DOHH2 (cell line): ENCODE measurements around the gene SLC6A9.

Source experiments
- H3F3A ChIP-seq: fragments of 200-600 bp; sonication (generic), shearing (Covaris generic); 2 replicates; pipeline ENCODE4 v1.6.0; 2016; ENCODE audit warnings: antibody characterized with exemption, mild to moderate bottlenecking; ENCODE audit not compliant: control insufficient read depth, insufficient read depth
- H3K27ac ChIP-seq: fragments of 200-600 bp; sonication (generic); 2 replicates; pipeline ENCODE4 v1.5.1; 2014; ENCODE audit warnings: low read depth, mild to moderate bottlenecking, low read length, moderate library complexity
- H3K27me3 ChIP-seq: fragments of 200-600 bp; sonication (generic); 2 replicates; pipeline ENCODE4 v1.6.1; 2014; ENCODE audit warnings: mild to moderate bottlenecking, low read length, mixed read lengths; ENCODE audit not compliant: control insufficient read depth
- H3K36me3 ChIP-seq: fragments of 200-600 bp; sonication (generic); 2 replicates; pipeline ENCODE4 v1.6.1; 2014; ENCODE audit warnings: mild to moderate bottlenecking, low read length, moderate library complexity, mixed read lengths; ENCODE audit not compliant: control insufficient read depth
- H3K4me1 ChIP-seq: fragments of 200-600 bp; sonication (generic); 2 replicates; pipeline ENCODE4 v1.6.1; 2014; ENCODE audit warnings: mild to moderate bottlenecking, low read length, mixed read lengths; ENCODE audit not compliant: control insufficient read depth
- H3K4me2 ChIP-seq: fragments of 200-600 bp; sonication (generic); 2 replicates; pipeline ENCODE4 v1.6.0; 2014; ENCODE audit warnings: mild to moderate bottlenecking, low read length, moderate library complexity
- H3K4me3 ChIP-seq: fragments of 200-600 bp; sonication (generic); 2 replicates; pipeline ENCODE4 v1.5.1; 2014; ENCODE audit warnings: mild to moderate bottlenecking, low read length, mixed read lengths
- H3K79me2 ChIP-seq: fragments of 200-600 bp; sonication (generic); 2 replicates; pipeline ENCODE4 v1.6.1; 2014; ENCODE audit warnings: mild to moderate bottlenecking, low read length, mixed read lengths; ENCODE audit not compliant: control insufficient read depth
- H3K9me2 ChIP-seq: fragments of 200-600 bp; sonication (generic); replicated peaks from 2 replicates; pipeline ENCODE4 v1.6.1; 2014; ENCODE audit warnings: mild to moderate bottlenecking, low read length, mixed read lengths; ENCODE audit not compliant: control insufficient read depth
- H3K9me3 ChIP-seq: fragments of 200-600 bp; sonication (generic); 2 replicates; pipeline ENCODE4 v1.6.1; 2014; ENCODE audit warnings: antibody characterized with exemption, low read length, mixed read lengths; ENCODE audit not compliant: control insufficient read depth, insufficient read depth
- H4K20me1 ChIP-seq: fragments of 200-600 bp; sonication (generic); 2 replicates; pipeline ENCODE4 v1.6.0; 2014; ENCODE audit warnings: low read depth, mild to moderate bottlenecking, antibody characterized with exemption, low read length, moderate library complexity; ENCODE audit not compliant: control insufficient read depth, insufficient read depth
- EZH2phosphoT487 ChIP-seq: fragments of 200-600 bp; sonication (generic); IDR thresholded peaks from 2 replicates; pipeline ENCODE4 v1.6.1; 2017; ENCODE audit warnings: borderline replicate concordance, mild to moderate bottlenecking, antibody characterized with exemption, low read length, moderate library complexity, mixed read lengths
- TF ChIP-seq, protein P1 (sequence below): fragments of 200-600 bp; sonication (generic); IDR thresholded peaks from one replicate; pipeline ENCODE4 v1.5.1; 2014; ENCODE audit warnings: antibody characterized with exemption, mild to moderate bottlenecking, low read depth, low read length; ENCODE audit not compliant: poor library complexity, severe bottlenecking

SLC6A9 gene

DNA sequence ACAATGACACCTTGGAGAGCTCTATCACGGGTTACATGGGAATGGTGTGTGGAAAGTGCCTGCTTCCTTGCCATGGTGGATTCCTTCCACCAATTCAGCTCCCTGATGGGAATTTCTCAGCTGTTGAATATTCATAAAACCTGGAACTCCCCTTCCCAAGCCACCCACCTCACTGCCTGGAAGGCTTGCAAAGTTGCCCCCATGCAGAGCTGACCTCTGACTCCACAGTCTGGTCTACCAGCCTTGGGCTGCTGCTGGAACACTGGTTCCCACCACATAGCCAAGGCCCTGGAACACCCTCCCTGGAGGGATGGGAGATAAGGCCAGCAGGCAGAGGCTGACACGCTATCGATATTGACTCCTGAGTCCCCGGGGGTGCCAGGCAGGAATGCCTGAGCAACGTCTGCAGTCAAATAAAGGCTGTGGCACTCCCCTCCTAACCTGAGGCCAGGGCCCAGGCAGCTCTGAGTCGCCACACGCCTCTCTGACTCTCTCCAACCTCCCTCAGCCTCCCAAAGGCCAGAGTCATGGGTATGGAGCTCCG, 31.1 kb downstream of the SLC6A9 start:
- no peak overlapping the region for H3K27ac ChIP-seq
- H4K20me1 ChIP-seq, result no peaks in the 10 kb centered on the region
- no peak for TF ChIP-seq EZH2phosphoT487
- TF ChIP-seq, protein P1, sequence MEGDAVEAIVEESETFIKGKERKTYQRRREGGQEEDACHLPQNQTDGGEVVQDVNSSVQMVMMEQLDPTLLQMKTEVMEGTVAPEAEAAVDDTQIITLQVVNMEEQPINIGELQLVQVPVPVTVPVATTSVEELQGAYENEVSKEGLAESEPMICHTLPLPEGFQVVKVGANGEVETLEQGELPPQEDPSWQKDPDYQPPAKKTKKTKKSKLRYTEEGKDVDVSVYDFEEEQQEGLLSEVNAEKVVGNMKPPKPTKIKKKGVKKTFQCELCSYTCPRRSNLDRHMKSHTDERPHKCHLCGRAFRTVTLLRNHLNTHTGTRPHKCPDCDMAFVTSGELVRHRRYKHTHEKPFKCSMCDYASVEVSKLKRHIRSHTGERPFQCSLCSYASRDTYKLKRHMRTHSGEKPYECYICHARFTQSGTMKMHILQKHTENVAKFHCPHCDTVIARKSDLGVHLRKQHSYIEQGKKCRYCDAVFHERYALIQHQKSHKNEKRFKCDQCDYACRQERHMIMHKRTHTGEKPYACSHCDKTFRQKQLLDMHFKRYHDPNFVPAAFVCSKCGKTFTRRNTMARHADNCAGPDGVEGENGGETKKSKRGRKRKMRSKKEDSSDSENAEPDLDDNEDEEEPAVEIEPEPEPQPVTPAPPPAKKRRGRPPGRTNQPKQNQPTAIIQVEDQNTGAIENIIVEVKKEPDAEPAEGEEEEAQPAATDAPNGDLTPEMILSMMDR, result no peak
- peaks cover 1% of the 10 kb centered on the region for H3K4me1 ChIP-seq
- H3K79me2 ChIP-seq, result no peaks in the 10 kb centered on the region
- no peak overlapping the region for H3K4me3 ChIP-seq
- no peaks in the 10 kb centered on the region for H3K9me2 ChIP-seq
- H3K36me3 ChIP-seq, result no peaks in the 10 kb centered on the region
- no peaks in the 10 kb centered on the region for H3K9me3 ChIP-seq
- H3K27me3 ChIP-seq, result no peaks in the 10 kb centered on the region
- no peak overlapping the region for H3K4me2 ChIP-seq
- no peaks in the 10 kb centered on the region for H3F3A ChIP-seq

DNA sequence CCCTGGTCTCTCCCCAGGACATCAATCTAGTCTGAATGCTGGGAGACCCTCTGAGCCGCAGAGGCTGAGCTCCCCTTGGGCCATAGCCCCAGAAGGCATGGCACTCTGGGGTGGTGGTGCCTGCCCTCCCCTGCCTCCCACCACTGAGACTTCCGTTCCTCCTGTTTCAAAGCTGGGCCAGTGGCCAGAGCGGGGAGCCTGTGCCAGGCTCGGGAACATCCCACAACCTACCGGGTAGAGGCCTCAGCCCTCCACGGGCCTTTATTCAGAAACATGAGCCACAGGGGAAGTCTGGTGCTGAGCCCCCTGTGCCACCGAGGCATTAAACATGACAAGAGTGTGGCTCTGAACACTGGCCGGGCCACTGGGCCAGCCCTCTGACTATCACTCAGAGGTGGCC, 31.8 kb downstream of the SLC6A9 start:
- Histone ChIP-seq H3K4me3 (no peak overlapping the region), H3K4me1 (peaks cover 9% of the 10 kb centered on the region), H3K27ac (no peak overlapping the region), H4K20me1 (no peaks in the 10 kb centered on the region), H3K27me3 (no peaks in the 10 kb centered on the region), H3K4me2 (no peak overlapping the region), H3K9me2 (no peaks in the 10 kb centered on the region), H3F3A (no peaks in the 10 kb centered on the region), H3K36me3 (no peaks in the 10 kb centered on the region), H3K9me3 (no peaks in the 10 kb centered on the region), H3K79me2 (no peaks in the 10 kb centered on the region)
- TF ChIP-seq EZH2phosphoT487, result no peak
- TF ChIP-seq, protein P1, result no peak

DNA sequence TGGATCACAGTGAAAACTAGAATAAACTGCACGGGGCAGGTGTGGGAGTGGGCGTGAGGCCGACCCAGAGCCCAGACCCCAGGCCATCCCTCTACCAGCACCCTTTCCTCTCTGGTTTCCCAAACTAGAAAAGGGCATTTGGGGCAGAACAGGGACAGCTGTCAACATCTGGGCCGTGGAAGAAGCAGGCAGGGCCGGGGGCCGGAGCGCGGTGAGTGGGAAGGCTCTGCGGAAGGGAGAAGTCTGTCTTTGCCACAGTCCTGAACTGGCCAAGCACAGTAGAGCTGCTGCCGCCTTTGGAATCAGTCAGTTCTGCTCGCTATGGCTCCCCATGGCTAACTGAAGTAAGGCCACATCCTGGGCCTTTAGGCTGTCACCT, 33.3 kb downstream of the SLC6A9 start:
- Histone ChIP-seq H3F3A (0 out of 2 replicates have a peak, but pooled peaks cover 2% of the 10 kb centered on the region), H3K4me2 (no peak overlapping the region), H3K27me3 (no peaks in the 10 kb centered on the region), H4K20me1 (no peaks in the 10 kb centered on the region), H3K4me1 (peaks cover 22% of the 10 kb centered on the region), H3K9me3 (no peaks in the 10 kb centered on the region), H3K4me3 (no peak overlapping the region), H3K9me2 (no peaks in the 10 kb centered on the region), H3K36me3 (no peaks in the 10 kb centered on the region), H3K79me2 (no peaks in the 10 kb centered on the region), H3K27ac (no peak overlapping the region)
- TF ChIP-seq EZH2phosphoT487, result no peak
- TF ChIP-seq, protein P1, result no peak
